Neuronal stem cell (in vitro differentiated cells): ENCODE results near the gene APOOL.
"Not testable (repeated sequence)": the region's sequence is repeated elsewhere in the genome, so short reads cannot be mapped to it uniquely, and the experiment has no call there.

Experiments
- DNase-seq: peaks from one replicate; pipeline ENCODE4 v3.0.0-alpha.2; 2013; ENCODE audit warnings: low spot score
- H2AFZ ChIP-seq: one replicate; pipeline ENCODE4 v1.6.1; 2013; ENCODE audit warnings: mild to moderate bottlenecking, low read length, inconsistent platforms
- H2AK5ac ChIP-seq: 2 replicates; pipeline ENCODE4 v1.6.1; 2013; ENCODE audit warnings: low read depth, mild to moderate bottlenecking, inconsistent platforms, low read length, moderate library complexity, mixed read lengths
- H2BK120ac ChIP-seq: 2 replicates; pipeline ENCODE4 v1.6.1; 2013; ENCODE audit warnings: low read depth, mild to moderate bottlenecking, inconsistent platforms, low read length, moderate library complexity, mixed read lengths
- H2BK12ac ChIP-seq: one replicate; pipeline ENCODE4 v1.6.1; 2013; ENCODE audit warnings: low read length, inconsistent platforms
- H2BK15ac ChIP-seq: 2 replicates; pipeline ENCODE4 v1.6.1; 2013; ENCODE audit warnings: mild to moderate bottlenecking, low read length, inconsistent platforms, mixed read lengths
- H2BK5ac ChIP-seq: one replicate; pipeline ENCODE4 v1.6.1; 2013; ENCODE audit warnings: inconsistent platforms, mild to moderate bottlenecking, low read length, moderate library complexity
- H3K14ac ChIP-seq: one replicate; pipeline ENCODE4 v1.6.1; 2013; ENCODE audit warnings: low read length, inconsistent platforms
- H3K18ac ChIP-seq: 2 replicates; pipeline ENCODE4 v1.6.1; 2013; ENCODE audit warnings: low read length, inconsistent platforms
- H3K23ac ChIP-seq: 2 replicates; pipeline ENCODE4 v1.6.1; 2013; ENCODE audit warnings: low read depth, mild to moderate bottlenecking, mixed read lengths, low read length, inconsistent platforms; ENCODE audit not compliant: poor library complexity
- H3K27ac ChIP-seq: replicated peaks from 3 replicates; pipeline ENCODE4 v1.5.1; 2013; ENCODE audit warnings: low read length, inconsistent platforms
- H3K27me3 ChIP-seq, 3 experiments: 2 replicates each; pipeline ENCODE4 v1.6.1; 2013; ENCODE audit warnings: low read length in 3 of 3, mild to moderate bottlenecking in 2 of 3, inconsistent platforms in 1 of 3, low read depth in 1 of 3, mixed read lengths in 1 of 3, moderate library complexity in 1 of 3; ENCODE audit not compliant: control insufficient read depth in 3 of 3, insufficient read depth in 3 of 3
- H3K36me3 ChIP-seq, 2 donors: replicated peaks in 1 of 2; 2 replicates each; pipeline ENCODE4 v1.6.1; 2013; ENCODE audit warnings: low read length in 2 of 2; ENCODE audit not compliant: control insufficient read depth in 2 of 2, insufficient read depth in 2 of 2
- H3K4ac ChIP-seq: 2 replicates; pipeline ENCODE4 v1.6.1; 2013; ENCODE audit warnings: inconsistent platforms, mild to moderate bottlenecking, low read length, moderate library complexity
- H3K4me1 ChIP-seq, 2 donors: 1 replicate in 1 of 2; 2 replicates in 1 of 2; pipeline ENCODE4 v1.6.1; 2013; ENCODE audit warnings: low read length in 2 of 2, low read depth in 1 of 2; ENCODE audit not compliant: control insufficient read depth in 2 of 2, insufficient read depth in 1 of 2
- H3K4me2 ChIP-seq: one replicate; pipeline ENCODE4 v1.6.1; 2013; ENCODE audit warnings: mild to moderate bottlenecking, low read length, inconsistent platforms; ENCODE audit not compliant: insufficient read depth, poor library complexity, severe bottlenecking
- H3K4me3 ChIP-seq, 2 donors: 2 replicates each; pipeline ENCODE4 v1.5.1; 2013; ENCODE audit warnings: low read length in 2 of 2, mild to moderate bottlenecking in 2 of 2, inconsistent platforms in 1 of 2, moderate library complexity in 1 of 2
- H3K79me1 ChIP-seq: one replicate; pipeline ENCODE4 v1.6.1; 2013; ENCODE audit warnings: low read depth, mild to moderate bottlenecking, inconsistent platforms, low read length, moderate library complexity
- H3K9ac ChIP-seq: one replicate; pipeline ENCODE4 v1.6.1; 2013; ENCODE audit warnings: mild to moderate bottlenecking, low read depth, low read length, inconsistent platforms; ENCODE audit not compliant: poor library complexity
- H3K9me3 ChIP-seq, 2 donors: replicated peaks in 1 of 2; 2 replicates each; pipeline versions ENCODE3 to v1.6.1; 2013; ENCODE audit warnings: low read length in 2 of 2, mild to moderate bottlenecking in 2 of 2, inconsistent platforms in 1 of 2, low read depth in 1 of 2, mixed read lengths in 1 of 2, moderate library complexity in 1 of 2; ENCODE audit not compliant: control insufficient read depth in 2 of 2, insufficient read depth in 1 of 2
- H4K8ac ChIP-seq: one replicate; pipeline ENCODE4 v1.6.1; 2013; ENCODE audit warnings: low read depth, mild to moderate bottlenecking, inconsistent platforms, low read length, moderate library complexity
- H4K91ac ChIP-seq: one replicate; pipeline ENCODE4 v1.6.1; 2013; ENCODE audit warnings: low read length, low read depth, mild to moderate bottlenecking, inconsistent platforms; ENCODE audit not compliant: poor library complexity
- WGBS, 2 donors: extraction: QIAGEN DNeasy Blood & Tissue Kit; methylation state at CpG; one replicate each; pipeline ENCODE4 v1.1.7; 2013; ENCODE audit warnings: missing lambda C conversion rate in 2 of 2, mixed read lengths in 1 of 2; ENCODE audit not compliant: insufficient read length in 2 of 2, insufficient replicate concordance in 1 of 2; ENCODE audit errors: extremely low coverage in 2 of 2; 5-methylcytosine and 5-hydroxymethylcytosine counted together

APOOL gene

GRCh38 chrX:85052636-85053343 is 49.1 kb downstream of the APOOL start:
- H3K4ac ChIP-seq: no peak overlapping the region
- no peak overlapping the region for H4K91ac ChIP-seq
- H3K9me3 ChIP-seq: no peaks in the 10 kb centered on the region
- H3K79me1 ChIP-seq: no peaks in the 10 kb centered on the region
- H3K4me1 ChIP-seq: no peaks in the 10 kb centered on the region
- DNase-seq: no peak
- H3K4me3 ChIP-seq: no peak overlapping the region
- no peak overlapping the region for H3K14ac ChIP-seq
- no peak overlapping the region for H2AFZ ChIP-seq
- no peak overlapping the region for H2AK5ac ChIP-seq
- no peak overlapping the region for H3K23ac ChIP-seq
- H2BK5ac ChIP-seq: no peak overlapping the region
- no peak overlapping the region for H2BK15ac ChIP-seq
- H3K4me2 ChIP-seq: no peak overlapping the region
- no peaks in the 10 kb centered on the region for H3K27me3 ChIP-seq
- H4K8ac ChIP-seq: no peak overlapping the region
- no peak overlapping the region for H3K9ac ChIP-seq
- H2BK12ac ChIP-seq: no peak overlapping the region
- WGBS, 2 donors: no CpG with 5 or more reads among the region's 2 CpGs
- no peak overlapping the region for H3K27ac ChIP-seq
- H3K18ac ChIP-seq: no peak overlapping the region
- no peaks in the 10 kb centered on the region for H3K36me3 ChIP-seq
- H2BK120ac ChIP-seq: no peak overlapping the region

- H3K36me3 ChIP-seq: peaks cover 0 to 5% of the 10 kb centered on the region in 2 donors
- no peak overlapping the region for H2BK12ac ChIP-seq
- no peak overlapping the region for H2AFZ ChIP-seq
- H3K18ac ChIP-seq: no peak overlapping the region
- no peak overlapping the region for H3K9ac ChIP-seq
- no peaks in the 10 kb centered on the region for H3K9me3 ChIP-seq
- no CpG with 5 or more reads among the region's 4 CpGs for WGBS, 2 donors
- no peak overlapping the region for H2BK15ac ChIP-seq
- H3K27ac ChIP-seq: no peak overlapping the region
- H3K4me2 ChIP-seq: no peak overlapping the region
- no peak overlapping the region for H4K91ac ChIP-seq
- no peak overlapping the region for H2BK120ac ChIP-seq
- H3K4ac ChIP-seq: no peak overlapping the region
- no peak overlapping the region for H3K23ac ChIP-seq
- H3K4me3 ChIP-seq: no peak overlapping the region
- H2BK5ac ChIP-seq: no peak overlapping the region
- no peak overlapping the region for H2AK5ac ChIP-seq
- H3K79me1 ChIP-seq: no peaks in the 10 kb centered on the region
- no peaks in the 10 kb centered on the region for H3K27me3 ChIP-seq
- no peaks in the 10 kb centered on the region for H3K4me1 ChIP-seq
- no peak for DNase-seq
- H3K14ac ChIP-seq: no peak overlapping the region
- H4K8ac ChIP-seq: no peak overlapping the region
Observed at GRCh38 chrX:85065512-85066198, 62.0 kb downstream of the APOOL start.

GRCh38 chrX:85077247-85077646 is 73.6 kb downstream of the APOOL start:
- no CpG with 5 or more reads among the region's 1 CpG for WGBS, 2 donors
- not testable (repeated sequence) for H2BK15ac ChIP-seq, H3K4ac ChIP-seq

GRCh38 chrX:85084770-85085393 is 81.2 kb downstream of the APOOL start:
- Histone ChIP-seq H2BK5ac (no peak overlapping the region), H2BK15ac (no peak overlapping the region), H3K14ac (no peak overlapping the region), H3K27me3 (no peaks in the 10 kb centered on the region), H2AK5ac (no peak overlapping the region), H2BK12ac (no peak overlapping the region), H3K4me1 (no peaks in the 10 kb centered on the region), H3K4me3 (no peak overlapping the region), H3K36me3 (peaks cover 0 to 7% of the 10 kb centered on the region in 2 donors), H3K27ac (no peak overlapping the region), H3K9ac (no peak overlapping the region), H3K4me2 (no peak overlapping the region), H4K91ac (no peak overlapping the region), H3K23ac (no peak overlapping the region), H4K8ac (no peak overlapping the region), H2BK120ac (no peak overlapping the region), H3K4ac (no peak overlapping the region), H2AFZ (no peak overlapping the region), H3K18ac (no peak overlapping the region), H3K9me3 (no peaks in the 10 kb centered on the region), H3K79me1 (no peaks in the 10 kb centered on the region)
- peak; percentile 1 for DNase-seq
- WGBS, 2 donors: no CpG with 5 or more reads among the region's 2 CpGs

More at GRCh38 chrX:85077247-85077646, 73.6 kb downstream of the APOOL start:
- H3K9me3 ChIP-seq, H3K23ac ChIP-seq, H3K36me3 ChIP-seq, H2AFZ ChIP-seq, DNase-seq, H3K27me3 ChIP-seq, H2AK5ac ChIP-seq, H3K14ac ChIP-seq, H3K9ac ChIP-seq, H3K4me1 ChIP-seq, H3K4me2 ChIP-seq, H3K4me3 ChIP-seq, H4K8ac ChIP-seq, H2BK120ac ChIP-seq, H3K27ac ChIP-seq, H3K79me1 ChIP-seq, H4K91ac ChIP-seq, H2BK5ac ChIP-seq, H3K18ac ChIP-seq, H2BK12ac ChIP-seq: not testable (repeated sequence)
